Activated naive CD8-positive, alpha-beta T cell treated with anti-CD3 and anti-CD28 coated beads, Interleukin-2, amount 50 U/mL, for 16 hours (primary cell): ENCODE measurements around the gene LPIN1.

Experiments
- DNase-seq: peaks from one replicate; pipeline ENCODE4 v3.0.0-alpha.2; 2020; ENCODE audit warnings: low read depth, low spot score

LPIN1 gene

DNA sequence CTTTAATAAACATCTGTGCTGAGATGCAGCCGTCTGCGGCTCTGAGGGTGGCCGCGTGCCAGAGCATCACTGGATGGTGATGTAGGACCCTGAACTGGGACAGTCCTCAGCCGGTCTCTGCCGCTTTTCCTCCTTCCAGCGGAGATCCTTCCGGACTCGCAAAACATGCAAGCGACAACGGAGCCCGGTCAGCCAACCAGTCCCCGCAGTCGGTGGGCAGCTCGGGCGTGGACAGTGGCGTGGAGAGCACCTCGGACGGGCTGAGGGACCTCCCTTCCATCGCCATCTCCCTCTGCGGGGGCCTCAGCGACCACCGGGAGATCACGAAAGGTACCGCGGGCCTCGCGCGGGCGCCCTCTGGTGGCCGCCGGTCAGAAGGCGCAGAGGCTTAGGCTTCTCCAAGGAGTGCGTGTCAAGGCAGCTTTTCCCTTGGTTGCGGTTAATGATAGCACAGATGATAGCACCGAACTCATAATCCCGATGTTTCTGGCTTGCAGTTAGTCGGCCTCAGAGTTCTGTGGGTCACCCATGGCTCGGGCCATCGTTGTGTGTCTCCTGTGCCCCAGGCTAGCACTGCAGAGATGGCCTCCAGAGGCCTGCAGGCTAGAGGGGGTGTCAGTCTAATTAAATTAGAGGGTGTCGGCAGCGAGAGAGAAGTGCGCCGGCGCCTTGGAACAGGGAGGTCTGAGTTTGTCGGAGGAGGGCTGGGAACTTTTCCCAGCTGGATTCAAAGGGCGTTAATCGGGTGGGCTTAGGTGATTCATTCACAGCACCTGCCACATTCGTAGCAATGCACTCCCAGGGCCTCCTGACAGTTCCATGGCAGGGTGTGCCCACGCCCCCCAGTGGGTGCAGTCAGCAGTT is 38.5 kb downstream of the LPIN1 start:
- DNase-seq: no peak

DNA sequence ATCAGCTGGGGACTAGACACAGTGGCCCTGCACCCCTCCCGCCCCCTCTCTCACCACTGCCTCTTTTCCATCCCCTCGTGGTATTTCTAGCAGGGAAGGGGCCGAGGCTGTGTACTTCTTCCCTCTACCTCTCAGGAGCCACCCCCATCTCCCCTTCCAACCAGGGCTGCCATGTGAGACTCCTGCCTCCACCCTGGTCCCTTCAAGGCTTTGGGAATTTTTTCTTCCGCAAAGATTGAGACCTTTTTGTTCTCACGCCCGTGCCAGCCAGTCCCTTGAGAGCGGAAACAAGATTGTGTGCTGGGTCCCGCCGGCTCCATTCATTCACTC is 39.1 kb downstream of the LPIN1 start:
- no peak for DNase-seq

GRCh38 chr2:11786191-11786590 is 39.8 kb downstream of the LPIN1 start:
- no peak for DNase-seq

GRCh38 chr2:11786592-11786991 is 40.2 kb downstream of the LPIN1 start:
- no peak for DNase-seq

- no peak for DNase-seq
Measured at GRCh38 chr2:11787991-11788390, 41.6 kb downstream of the LPIN1 start.

- no peak for DNase-seq
Measured at GRCh38 chr2:11788461-11789124, 42.2 kb downstream of the LPIN1 start.

DNA sequence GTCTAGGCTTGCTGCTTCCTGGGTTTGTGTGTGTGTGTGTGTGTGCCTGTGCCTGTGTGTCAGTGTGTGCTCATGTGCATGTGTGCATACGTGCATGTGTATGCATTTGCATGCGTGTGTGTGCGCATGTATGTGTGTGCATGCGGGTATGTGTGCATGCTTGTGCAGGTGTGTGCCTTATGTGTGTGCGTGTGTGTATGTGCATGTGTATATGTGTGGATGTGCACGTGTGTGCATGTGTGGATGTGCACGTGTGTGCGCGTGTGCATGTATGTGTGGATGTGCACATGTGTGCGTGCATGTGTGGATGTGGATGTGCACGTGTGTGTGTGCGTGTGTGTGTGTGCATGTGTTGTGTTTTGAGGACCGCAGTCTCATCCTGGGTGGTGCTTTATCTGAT is 42.8 kb downstream of the LPIN1 start:
- DNase-seq: no peak

- DNase-seq: no peak
Measured at GRCh38 chr2:11790228-11790627, 43.8 kb downstream of the LPIN1 start.

GRCh38 chr2:11795590-11795989 is 49.2 kb downstream of the LPIN1 start:
- no peak for DNase-seq

DNA sequence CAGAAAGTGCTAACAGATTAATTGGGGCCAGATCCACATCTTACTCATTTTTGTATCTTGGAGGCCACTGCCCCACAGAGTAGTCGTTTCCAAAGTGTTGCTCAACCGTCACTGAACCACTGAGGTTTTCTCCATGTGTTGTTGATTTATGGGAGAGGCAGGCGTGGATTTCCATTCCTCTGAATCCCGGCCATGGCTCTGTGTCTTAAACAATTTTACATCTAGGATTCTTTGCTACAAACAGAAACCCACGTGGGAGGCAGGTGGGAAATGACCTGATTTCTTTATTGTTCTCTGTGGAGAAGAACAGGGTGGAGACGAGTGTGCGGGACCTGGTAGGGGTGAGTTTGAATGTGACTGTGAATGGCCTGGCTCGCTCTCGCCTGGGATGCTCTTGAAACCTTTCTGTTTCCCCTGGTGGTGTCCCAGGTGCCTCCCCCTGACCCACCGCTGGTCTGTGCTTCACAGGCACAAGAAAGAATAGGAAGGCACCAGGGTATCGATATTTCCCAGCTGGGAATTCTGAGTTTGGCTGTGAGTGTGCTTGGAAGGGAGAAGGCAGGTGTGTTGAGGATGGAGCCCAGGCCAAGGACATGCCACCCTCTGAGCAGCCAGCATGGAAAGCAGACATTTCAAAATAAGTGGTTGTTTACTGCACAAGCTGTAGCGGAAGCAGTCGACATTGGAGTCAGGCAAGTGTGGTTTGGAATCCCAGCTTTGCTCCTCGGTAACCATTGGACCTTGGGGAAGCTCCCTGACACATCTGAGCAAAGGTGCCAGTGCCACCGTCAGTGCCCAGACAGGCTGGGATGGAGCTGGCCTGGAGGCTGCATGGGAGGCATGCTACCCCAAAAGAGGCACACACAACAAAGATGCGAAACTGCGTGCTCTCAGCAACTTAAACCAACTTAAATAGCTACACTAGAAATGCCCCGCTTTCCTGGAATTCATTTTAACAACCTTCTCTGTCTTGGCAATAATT is 50.0 kb downstream of the LPIN1 start:
- no peak for DNase-seq

- no peak for DNase-seq
Measured at GRCh38 chr2:11797846-11798245, 51.4 kb downstream of the LPIN1 start.

DNA sequence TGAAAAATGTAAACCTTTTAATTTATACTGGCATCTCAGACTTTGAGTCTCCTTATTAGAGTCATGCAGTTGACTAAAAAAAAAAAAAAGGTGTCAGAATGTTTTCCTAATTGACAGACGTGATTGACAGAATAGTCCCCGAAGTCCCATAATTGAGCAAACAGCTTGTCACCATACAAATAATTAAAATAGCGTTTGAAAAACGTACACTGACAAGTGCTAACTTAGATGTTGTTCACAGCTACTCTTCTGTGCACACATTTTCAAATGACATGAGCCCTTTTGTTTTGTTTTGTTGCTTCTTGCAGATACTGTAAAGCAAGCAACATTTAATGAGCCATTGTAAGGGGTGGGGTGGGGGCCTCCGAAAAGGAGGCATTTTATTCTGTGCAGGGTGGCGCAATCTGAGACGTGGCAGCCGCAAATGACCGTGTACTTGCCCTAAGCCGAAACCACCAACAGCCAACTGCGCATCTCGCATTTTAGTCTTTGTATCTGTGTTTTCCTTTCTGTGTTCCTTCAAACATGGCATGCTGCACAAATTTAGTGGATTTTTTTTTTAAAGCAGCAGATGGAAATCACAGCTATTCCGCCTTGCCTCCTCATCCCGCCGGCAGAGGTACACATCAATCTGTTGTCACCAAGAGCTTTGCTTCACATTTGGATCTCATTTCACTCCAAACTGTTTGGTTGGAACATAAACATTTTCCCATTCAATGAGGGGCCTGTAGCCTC is 52.4 kb downstream of the LPIN1 start:
- no peak for DNase-seq

GRCh38 chr2:11799826-11800225 is 53.4 kb downstream of the LPIN1 start:
- DNase-seq: no peak

DNA sequence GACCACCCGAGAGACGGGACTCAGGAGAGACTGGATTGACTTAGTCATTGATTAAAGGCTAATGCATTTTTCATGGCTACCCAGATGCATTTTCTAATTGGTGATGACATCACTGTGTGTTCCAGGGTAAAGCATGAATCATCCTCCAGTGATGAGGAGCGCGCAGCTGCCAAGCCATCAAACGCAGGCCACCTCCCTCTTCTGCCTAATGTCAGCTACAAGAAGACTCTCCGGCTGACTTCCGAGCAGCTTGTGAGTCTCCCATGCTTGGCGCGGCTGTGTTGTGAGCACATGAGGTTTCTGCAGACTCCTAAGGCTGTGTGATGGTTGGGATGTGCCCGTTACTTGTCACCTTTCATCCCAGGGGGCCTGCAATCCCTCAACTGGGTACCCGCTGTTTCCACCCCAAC is 56.4 kb downstream of the LPIN1 start:
- DNase-seq: no peak

- no peak for DNase-seq
Measured at GRCh38 chr2:11805024-11805423, 58.6 kb downstream of the LPIN1 start.

DNA sequence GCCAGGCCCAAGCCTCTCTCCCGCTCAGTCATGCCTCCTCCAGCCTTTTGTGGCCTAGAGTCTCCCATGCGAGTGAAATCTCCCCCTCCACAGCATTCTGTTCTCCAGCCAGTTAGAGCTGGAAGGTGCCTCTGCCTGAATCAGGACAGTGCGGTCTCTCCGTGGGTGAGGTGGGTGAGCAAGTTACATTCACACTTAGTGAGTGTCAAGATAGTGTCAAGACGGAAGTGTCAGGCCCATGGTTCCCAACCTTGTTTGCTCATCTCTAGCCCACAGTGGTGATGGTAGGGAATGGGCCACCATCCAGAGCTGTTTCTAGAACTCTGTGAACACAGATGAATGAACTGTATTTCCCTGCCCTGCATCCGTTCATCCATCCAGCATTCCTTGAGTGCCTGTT is 59.5 kb downstream of the LPIN1 start:
- no peak for DNase-seq

- DNase-seq: no peak
Measured at GRCh38 chr2:11807156-11808015, 61.0 kb downstream of the LPIN1 start.

- no peak for DNase-seq
Measured at GRCh38 chr2:11808016-11808400, 61.6 kb downstream of the LPIN1 start.

DNA sequence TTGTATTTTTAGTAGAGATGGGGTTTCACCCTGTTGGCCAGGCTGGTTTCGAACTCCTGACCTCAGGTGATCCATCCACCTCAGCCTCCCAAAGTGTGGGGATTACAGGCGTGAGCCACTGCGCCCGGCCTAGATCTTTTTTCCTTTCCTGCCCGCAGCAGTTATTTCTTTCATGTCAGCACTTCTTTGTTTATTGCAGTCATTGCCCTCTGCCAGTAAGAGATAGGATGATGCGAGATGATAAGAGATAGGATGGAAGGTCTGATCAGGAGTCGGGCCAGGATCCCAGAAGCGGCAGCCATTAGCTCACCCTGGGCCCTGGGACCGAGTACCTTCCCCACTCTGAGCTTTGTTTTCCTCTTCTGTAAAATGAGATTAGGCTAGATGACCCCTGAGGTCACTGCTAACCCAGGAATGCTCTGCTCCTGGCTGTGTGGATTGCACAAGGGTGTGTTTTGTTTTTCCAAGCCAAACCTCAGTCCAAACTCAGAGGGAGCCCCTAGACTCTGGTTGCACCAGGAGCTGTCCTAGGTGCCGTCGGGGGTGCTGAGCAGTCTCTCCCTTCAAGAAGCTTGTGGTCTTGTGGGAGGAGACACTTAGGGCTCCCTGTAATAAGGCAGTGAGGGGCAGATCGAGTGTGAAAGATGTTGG is 63.3 kb downstream of the LPIN1 start:
- DNase-seq: no peak
